Type B pancreatic cell (in vitro differentiated cells): ENCODE data around the gene PPP3CA. TPM values are rescaled to one million over a fixed set of nuclear protein-coding genes. Genes with fewer than 3 reads are reported as not detected.

Experiments used
- DNase-seq: peaks from one replicate; pipeline ENCODE4 v3.0.0; 2021; ENCODE audit warnings: mixed read lengths; ENCODE audit not compliant: unreplicated experiment; ENCODE audit errors: extremely low spot score
- H3K27ac Mint-ChIP-seq: 2 replicates; pipeline ENCODE4 v1.8.0; 2021; ENCODE audit warnings: mild to moderate bottlenecking, mixed read lengths
- H3K27me3 Mint-ChIP-seq: 2 replicates; pipeline ENCODE4 v1.8.0; 2021; ENCODE audit warnings: mixed read lengths
- H3K36me3 Mint-ChIP-seq: 2 replicates; pipeline ENCODE4 v1.8.0; 2021; ENCODE audit warnings: mixed read lengths
- H3K4me1 Mint-ChIP-seq: one replicate; pipeline ENCODE4 v1.8.0; 2021; ENCODE audit warnings: mixed read lengths; ENCODE audit not compliant: unreplicated experiment
- H3K4me3 Mint-ChIP-seq: 2 replicates; pipeline ENCODE4 v1.8.0; 2021; ENCODE audit warnings: mild to moderate bottlenecking, mixed read lengths
- H3K9me3 Mint-ChIP-seq: 2 replicates; pipeline ENCODE4 v1.8.0; 2021; ENCODE audit warnings: mixed read lengths
- CTCF ChIP-seq: fragments of 200-600 bp; sonication (generic); conservative IDR thresholded peaks from 2 replicates; pipeline ENCODE4 v1.5.0; 2021; ENCODE audit warnings: antibody characterized with exemption, mild to moderate bottlenecking
- total RNA-seq: library from RNA; stranded (reverse); gene quantifications from 2 replicates; pipeline ENCODE4 v1.2.1, GENCODE V29; 2021; ENCODE audit warnings: low replicate concordance

The PPP3CA gene
- total RNA-seq, 1 donor from 2014 or later: 35.4 TPM

GRCh38 chr4:101339332-101339731 is 8.0 kb downstream of the PPP3CA start:
- TF ChIP-seq CTCF: no peak
- Mint-ChIP-seq H3K4me3 (no peak overlapping the region), H3K27me3 (no peaks in the 10 kb centered on the region), H3K27ac (no peak overlapping the region), H3K9me3 (peaks cover 4% of the 10 kb centered on the region), H3K36me3 (peaks cover 7% of the 10 kb centered on the region), H3K4me1 (peaks cover 11% of the 10 kb centered on the region)
- no peak for DNase-seq

GRCh38 chr4:101337688-101338087 is 9.6 kb downstream of the PPP3CA start:
- peaks cover 11% of the 10 kb centered on the region for H3K4me1 Mint-ChIP-seq
- H3K9me3 Mint-ChIP-seq: peaks cover 4% of the 10 kb centered on the region
- H3K27ac Mint-ChIP-seq: no peak overlapping the region

GRCh38 chr4:101334963-101335572 is 12.3 kb downstream of the PPP3CA start:
- no peaks in the 10 kb centered on the region for H3K36me3 Mint-ChIP-seq
- H3K4me1 Mint-ChIP-seq: peaks cover 11% of the 10 kb centered on the region
- H3K9me3 Mint-ChIP-seq: peaks cover 4% of the 10 kb centered on the region
- no peak overlapping the region for H3K27ac Mint-ChIP-seq
- no peak for DNase-seq
- no peaks in the 10 kb centered on the region for H3K27me3 Mint-ChIP-seq
- no peak overlapping the region for H3K4me3 Mint-ChIP-seq
- TF ChIP-seq CTCF: no peak

More at GRCh38 chr4:101337688-101338087, 9.6 kb downstream of the PPP3CA start:
- Mint-ChIP-seq H3K36me3 (peaks cover 5% of the 10 kb centered on the region), H3K4me3 (no peak overlapping the region), H3K27me3 (no peaks in the 10 kb centered on the region)
- no peak for TF ChIP-seq CTCF
- DNase-seq: no peak

GRCh38 chr4:101332424-101332823 is 14.9 kb downstream of the PPP3CA start:
- Mint-ChIP-seq H3K4me3 (no peak overlapping the region), H3K4me1 (peaks cover 13% of the 10 kb centered on the region), H3K9me3 (peaks cover 7% of the 10 kb centered on the region), H3K36me3 (no peaks in the 10 kb centered on the region), H3K27ac (no peak overlapping the region), H3K27me3 (no peaks in the 10 kb centered on the region)
- no peak for TF ChIP-seq CTCF
- no peak for DNase-seq

- DNase-seq: no peak
- H3K36me3 Mint-ChIP-seq: peaks cover 5% of the 10 kb centered on the region
- peaks cover 18% of the 10 kb centered on the region for H3K4me1 Mint-ChIP-seq
- H3K4me3 Mint-ChIP-seq: no peak overlapping the region
- peaks cover 7% of the 10 kb centered on the region for H3K9me3 Mint-ChIP-seq
- no peak for TF ChIP-seq CTCF
- no peak overlapping the region for H3K27ac Mint-ChIP-seq
- H3K27me3 Mint-ChIP-seq: no peaks in the 10 kb centered on the region
Measured at GRCh38 chr4:101331017-101331416, 16.3 kb downstream of the PPP3CA start.
